H4 (cell line): ENCODE measurements around the gene FOXB1. TPM values are rescaled to one million over a fixed set of nuclear protein-coding genes. Genes with fewer than 3 reads are reported as not detected.
A peak's percentile ranks its signal among the peaks of the same experiment; 100 is the strongest.

ENCODE experiments used
- DNase-seq: peaks from one replicate; pipeline ENCODE4 v3.0.0-alpha.2; 2015; ENCODE audit warnings: low spot score
- total RNA-seq: library from RNA; depleted of rRNA; stranded (reverse); fragments of >200 nt; shearing (Covaris generic); gene quantifications from 2 replicates; pipeline ENCODE4 v1.2.3, GENCODE V29; 2014

FOXB1 gene
- total RNA-seq, 1 experiment from 2014 or later: not detected

DNA sequence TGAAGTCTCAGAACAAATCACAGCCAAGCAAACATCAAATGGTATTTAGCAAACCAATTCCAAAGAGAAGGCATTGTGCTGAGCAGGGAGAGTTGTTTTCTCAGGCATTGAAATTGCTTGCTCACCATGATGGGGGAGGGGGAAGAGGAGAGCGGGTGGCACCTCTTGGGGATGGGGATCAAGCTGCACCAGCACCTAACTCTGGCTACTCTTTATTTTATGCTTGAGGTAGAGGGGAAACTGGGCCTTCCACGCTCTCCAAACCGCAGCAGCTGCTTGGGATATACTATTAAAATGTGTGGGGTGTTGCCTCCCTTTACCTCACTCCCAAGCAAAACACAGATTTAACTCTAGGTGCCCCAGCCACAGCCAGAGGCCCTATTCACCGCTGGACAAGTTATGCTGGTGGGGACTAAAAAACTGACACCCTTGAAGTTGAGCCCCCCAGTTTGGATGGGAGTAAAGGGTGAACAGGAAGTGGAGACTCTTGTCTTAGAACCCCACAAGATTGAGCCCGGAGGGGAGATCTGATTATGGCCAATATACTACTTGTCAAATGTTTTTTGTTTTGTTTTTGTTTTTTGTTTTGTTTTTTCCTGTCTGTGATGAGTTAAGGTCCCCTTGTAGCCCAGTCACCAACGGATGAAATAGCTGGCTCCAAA is 5.0 kb upstream of the FOXB1 start:
- no peak for DNase-seq

DNA sequence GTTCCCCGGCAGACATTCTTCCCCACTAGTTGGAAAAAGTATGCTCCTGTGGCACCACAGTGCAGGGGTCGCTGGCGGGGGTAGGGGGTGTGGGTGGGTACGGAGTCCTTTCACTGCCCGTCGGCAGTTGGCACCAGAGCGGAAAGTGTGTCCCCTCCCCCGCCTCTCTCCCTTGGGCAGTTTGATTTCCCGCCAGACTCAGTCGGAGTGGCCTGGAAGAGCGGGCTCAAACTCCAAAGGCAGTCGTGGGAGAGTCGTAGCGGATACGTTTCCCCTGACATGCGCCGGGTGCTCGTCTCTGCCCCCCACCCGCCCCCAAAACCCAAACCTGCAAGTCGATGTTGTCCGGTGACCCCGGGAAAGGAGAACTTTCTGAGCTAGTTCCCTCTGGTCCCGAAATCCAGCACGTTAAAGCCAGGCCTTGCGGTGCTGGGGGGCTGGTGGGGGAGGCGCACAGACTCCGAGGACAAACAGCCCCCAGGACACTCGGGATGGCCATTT is 4.4 kb upstream of the FOXB1 start:
- DNase-seq: no peak

DNA sequence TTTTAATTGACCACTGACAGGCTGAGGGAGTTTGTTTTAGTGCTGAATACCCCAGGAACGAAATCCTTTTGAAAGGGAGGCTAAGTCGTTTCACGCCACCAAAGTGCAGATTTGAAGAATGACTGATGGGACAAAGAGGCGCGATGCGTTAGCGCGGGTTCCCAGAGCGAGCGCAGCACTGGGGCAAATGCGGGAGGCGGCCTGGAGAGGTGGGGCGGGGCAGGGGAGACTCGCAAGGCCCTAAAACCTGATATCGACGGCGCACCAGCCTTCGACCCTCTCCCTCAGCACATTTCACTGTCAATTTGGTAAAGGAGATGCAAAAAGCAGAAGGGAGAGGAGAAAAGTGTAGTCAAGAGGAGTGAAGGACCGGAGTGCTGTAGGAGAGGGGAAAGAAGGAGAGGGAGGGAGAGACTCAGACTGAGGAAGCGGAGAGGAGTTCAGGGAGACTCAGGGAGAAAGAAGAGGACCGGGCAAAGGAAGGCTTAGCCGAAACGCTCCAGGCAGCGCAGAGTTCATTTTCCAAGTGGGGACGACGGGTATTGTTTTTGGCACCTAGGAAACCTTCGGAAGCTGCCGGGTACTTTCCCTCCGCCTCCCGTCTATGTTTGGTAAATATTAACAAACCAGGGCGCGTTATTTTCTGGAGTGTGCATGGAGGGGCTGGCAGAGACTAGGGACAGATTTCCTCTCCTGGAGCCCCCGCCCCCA is 3.8 kb upstream of the FOXB1 start:
- no peak for DNase-seq

DNA sequence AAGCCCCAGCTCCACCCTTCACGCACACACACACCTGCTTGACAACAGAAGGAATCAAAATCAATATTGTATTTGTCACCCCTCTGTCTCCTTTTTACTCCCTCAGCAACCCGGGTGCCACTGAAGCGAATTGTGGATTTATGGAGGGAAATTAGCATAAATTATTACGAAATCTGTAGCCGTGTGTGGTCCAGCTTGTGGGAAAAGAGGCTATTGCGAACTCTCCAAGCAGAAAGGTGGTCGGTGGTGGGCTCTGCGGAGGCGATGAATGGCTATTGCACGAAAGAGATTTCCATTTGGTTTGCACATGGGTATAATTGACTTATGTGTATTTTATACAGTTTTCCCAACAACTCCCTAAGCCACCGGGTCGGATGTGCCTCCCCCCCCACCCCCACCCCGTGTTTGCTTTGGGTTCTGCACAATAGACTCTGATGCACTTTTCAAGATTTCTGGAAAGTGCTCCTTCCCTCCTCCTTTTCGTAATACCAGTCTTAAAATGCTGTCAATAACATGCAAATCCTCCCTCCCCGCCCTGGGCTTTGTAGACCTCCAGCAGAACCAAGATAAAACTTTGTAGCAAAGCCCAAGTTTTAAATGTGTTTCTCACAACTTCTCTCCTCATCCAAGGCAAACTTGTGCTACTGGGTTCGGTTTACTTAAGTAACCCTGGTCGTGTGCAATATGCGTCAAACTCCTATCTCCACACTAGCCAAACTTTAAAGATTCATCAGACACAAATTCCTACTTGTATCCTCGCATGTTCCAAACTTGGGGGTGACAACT is 3.1 kb upstream of the FOXB1 start:
- DNase-seq: no peak

DNA sequence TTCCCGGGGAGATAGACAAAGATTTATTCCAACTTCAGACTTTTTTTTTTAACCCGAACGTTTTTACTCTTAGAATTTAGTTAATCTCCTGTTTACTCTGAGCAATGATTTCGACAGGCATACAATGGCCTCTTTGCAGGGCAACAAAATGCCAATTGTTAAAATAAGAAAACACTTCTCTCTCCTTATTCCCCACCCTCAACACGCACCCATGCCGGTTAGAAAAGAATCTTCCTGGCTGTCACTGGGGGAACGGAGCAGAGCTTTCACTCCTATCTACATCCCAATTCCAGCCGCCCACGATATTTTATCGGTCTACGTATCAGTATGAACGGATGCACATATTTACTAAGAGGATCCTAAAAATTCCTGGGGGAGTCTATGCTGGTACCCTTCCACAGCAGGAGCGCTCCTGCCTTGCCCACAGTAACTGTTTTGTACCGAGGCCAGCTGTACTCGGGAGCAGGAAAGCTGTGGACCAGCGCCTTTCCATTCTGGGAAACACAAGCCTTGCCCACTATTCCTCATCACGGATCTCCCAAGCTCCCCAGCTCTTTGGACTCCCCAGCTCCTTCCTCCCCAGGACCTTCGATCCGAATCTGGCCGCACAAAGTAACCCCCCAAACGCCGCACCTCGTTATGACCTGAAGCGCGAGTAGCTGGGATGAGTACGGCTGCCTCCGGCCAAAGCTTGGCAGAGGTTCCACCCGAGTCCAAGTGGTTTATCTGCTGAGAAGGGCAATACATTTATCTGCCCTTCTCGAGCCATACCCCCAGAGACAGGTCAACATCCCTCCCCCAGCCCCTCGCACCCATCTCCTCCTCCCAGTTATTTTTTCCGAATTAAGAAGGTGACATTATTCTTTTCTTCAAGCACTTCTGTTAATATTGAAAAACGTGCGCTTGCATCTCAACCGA is 2.2 kb upstream of the FOXB1 start:
- no peak for DNase-seq

DNA sequence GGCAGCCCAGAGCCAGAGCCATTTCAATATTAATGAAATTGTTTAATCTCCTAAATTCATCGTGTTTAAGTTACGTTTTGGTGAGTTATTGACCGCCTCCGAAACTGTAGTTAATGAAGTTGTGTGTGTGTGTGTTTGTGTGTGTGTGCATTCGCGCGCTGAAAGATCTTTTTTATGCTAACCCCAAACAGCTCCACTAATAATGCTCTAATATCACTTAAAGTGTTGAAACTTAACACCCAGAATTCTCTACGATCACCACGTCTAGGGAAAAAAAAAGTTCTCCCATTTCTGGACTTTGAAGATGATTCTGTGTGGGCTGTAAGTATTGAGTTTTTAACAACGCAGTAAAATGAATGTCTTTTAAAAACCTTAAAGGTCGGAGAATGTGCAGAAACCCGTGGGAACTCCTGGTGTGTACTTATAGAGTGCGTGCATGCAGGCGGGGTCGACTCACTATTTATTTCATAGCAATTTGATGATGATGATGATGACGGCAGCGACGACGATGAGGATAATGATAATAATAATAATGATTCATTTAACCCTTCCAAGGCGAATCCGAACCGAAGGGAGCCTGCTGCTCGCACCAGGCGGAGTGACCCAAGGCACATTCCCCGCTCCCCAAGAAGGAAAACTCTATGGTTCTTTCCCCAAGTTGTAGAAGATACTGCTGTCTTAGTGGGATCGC is 1.4 kb upstream of the FOXB1 start:
- DNase-seq: no peak

DNA sequence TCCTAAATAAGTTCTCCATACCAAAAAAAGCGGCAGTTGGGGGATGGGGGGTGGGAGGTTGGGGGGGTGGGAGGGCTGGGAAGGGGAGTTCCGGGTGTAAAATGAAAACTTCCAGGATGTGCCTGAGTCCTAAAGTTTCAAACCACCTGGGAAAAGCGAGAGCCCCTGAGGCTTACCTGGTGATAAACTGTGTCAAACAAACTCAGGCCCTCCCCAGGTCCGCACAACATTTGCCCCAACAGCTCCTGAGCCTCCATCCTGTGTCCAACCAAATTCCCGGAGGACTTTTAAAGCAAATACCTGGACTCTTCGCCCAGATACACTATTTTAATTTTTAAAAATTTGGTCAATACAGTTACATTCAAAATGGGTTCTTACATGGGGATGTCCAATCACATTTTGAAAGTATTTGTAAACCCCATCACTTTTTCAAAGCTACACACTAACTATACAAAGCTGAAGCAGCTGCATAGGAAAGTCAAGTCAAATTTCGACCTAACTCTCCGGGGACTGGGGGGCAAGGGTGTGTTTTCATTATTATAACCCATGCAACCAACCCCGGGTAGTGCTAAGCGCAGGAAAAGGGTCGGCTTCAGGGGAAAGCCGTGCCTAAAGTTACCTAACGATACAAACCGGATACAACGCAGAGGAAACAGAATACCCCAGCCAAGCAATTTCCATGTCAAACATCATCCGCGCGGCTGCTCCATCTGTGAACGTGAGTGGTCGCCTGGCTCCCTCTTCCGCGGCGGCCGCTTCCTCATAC is 685 bp upstream of the FOXB1 start:
- no peak for DNase-seq

DNA sequence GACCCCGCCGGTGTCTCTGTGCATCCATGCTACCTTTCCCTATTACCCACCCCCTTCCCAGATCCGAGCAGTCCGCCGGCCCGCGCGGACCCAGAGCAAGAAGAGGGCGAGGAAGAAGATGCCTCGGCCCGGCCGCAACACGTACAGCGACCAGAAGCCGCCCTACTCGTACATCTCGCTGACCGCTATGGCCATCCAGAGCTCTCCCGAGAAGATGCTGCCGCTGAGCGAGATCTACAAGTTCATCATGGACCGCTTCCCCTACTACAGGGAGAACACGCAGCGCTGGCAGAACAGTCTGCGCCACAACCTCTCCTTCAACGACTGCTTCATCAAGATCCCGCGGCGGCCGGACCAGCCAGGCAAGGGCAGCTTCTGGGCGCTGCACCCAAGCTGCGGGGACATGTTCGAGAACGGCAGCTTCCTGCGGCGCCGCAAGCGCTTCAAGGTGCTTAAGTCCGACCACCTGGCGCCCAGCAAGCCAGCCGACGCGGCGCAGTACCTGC is 788 bp downstream of the FOXB1 start:
- no peak for DNase-seq

DNA sequence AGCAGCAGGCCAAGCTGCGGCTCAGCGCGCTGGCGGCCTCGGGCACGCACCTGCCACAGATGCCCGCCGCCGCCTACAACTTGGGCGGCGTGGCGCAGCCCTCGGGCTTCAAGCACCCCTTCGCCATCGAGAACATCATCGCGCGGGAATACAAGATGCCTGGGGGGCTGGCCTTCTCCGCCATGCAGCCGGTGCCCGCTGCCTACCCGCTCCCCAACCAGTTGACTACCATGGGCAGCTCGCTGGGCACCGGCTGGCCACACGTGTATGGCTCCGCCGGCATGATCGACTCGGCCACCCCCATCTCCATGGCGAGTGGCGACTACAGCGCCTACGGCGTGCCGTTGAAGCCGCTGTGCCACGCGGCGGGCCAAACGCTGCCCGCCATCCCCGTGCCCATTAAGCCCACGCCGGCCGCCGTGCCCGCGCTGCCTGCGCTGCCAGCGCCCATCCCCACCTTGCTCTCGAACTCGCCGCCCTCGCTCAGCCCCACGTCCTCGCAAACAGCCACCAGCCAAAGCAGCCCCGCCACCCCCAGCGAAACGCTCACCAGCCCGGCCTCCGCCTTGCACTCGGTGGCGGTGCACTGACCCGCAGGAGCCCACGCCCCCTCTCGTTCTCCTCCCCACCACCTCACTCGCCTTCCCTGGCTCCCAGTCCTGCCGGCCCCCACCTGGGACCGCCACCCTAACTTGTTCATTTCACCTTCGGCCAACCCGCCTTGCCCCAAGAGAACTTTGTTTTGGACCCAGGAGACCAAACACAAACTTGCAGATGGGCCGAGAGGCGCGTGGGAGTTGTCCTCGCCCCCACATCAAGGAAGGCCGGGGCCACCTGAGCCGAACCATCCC is 1.5 kb downstream of the FOXB1 start:
- DNase-seq: no peak

DNA sequence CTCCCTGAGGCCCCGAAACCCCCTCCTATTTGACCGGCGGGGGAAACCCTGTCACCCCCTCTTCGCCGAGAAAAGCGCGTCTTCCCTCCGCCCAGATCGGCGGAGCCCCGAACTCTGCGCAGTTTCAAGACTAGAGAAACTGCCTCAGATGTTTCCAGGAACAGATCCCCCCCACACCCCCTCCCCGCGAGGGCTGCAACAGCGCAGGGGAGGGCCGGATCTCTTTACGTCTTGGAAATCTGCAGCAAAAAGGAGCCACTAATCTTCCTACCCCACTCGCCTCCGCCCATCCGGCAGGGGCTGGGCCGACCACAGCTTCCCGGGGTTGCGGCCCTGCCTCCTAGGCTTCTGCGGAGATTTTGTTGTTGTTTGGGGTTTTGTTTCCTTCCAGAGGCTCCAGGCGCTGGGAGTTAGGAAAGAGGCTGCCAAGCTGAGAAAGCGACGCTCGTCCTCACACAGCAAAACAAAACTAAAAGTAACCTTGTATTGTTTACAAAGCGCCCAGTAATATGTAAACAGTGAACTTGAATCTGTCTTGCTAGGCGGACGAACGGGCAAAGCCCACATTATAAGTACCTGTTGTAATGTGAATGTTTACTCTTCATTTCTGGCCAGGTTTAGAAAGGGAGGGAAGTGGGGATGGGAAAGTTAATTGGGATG is 2.2 kb downstream of the FOXB1 start:
- peak; percentile 91 for DNase-seq

DNA sequence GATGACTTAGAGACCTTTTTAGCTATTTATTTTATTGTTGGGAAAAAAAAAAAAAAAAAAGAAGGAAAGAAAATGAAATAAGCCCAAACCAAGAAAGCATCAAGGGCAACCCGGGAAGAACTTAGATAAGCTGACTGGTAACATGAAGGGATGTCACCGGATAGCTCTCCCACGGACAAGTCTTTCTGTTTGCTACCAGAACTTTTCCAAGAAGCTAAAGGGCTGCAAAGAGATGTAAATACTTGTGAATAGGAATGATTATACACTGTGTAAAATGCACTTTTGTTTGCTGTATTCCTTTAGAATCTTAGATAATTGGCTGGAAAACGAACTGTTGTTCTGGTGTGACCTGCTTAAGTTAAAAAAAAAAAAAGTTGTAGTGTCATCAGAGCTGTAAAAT is 2.8 kb downstream of the FOXB1 start:
- no peak for DNase-seq

DNA sequence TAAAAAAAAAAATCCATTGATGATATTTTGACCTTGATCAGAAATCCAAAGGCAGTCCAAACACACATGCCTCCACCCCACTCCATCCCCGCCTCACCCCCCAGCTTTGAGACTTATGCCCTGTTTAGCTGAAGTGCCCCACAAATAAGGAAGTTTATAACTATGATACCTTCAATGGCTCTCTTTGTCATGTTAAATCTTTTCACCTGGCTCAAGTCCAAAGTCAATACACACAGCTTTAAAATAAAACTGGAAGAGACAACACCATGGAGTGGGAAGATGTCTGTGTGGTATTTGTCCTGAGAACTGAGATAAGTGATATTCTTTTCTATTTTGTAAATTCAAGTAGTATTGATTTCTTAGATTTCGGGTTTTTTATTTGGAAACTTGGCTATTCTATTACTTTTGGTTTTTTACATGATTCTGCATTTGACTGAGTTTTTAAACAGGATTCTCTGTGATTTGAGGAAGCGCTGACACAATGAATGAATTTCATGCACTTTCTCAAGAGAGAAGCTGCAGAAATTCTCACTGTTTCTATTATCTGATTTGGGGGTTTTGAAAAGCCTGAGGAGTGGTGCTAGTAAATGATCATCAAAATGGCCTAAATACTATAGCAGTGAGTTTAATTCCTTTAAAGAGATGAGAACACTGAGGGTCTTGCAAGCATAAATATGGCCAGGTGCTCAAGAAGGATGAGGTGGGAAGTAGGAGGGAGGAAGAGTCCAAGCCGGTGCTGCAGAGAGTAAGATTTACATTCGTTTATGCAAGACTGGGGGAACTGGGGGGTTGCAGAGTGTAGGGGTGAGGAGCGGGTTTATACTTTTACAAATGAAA is 5.2 kb downstream of the FOXB1 start:
- DNase-seq: no peak

DNA sequence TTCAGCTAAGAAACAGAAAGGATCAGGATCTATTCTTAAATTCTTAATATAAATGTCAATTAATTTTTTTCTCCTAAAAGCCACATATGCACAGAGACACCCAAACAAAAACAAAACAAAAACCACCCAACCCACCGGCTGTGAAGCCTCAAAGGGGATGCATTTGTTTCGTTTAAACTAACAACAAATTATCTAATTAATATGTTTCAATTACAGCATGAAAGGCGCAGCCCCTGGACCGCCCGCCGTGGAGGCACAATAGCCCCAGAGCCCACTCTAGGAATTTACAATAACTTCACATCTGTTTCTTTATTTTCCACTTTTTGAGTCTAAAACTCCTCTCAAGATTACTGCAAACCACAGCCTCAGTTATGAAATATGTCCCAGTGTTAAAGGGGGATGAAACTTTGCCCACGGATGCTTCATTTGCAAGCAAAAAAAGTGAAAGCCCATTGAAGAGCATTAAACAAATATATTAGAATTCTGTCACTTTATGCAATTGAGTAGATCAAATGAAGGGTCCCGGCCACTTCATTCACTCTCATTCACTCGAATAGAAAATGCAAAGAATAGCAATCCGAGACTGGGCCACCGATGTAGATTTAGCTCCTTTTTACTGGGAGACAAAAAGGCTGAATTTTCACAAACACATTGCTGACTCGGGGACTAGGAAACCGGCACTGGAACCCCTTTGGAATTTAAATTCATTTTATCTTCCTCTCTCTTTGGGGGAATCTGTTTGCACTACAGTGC is 6.0 kb downstream of the FOXB1 start:
- no peak for DNase-seq

DNA sequence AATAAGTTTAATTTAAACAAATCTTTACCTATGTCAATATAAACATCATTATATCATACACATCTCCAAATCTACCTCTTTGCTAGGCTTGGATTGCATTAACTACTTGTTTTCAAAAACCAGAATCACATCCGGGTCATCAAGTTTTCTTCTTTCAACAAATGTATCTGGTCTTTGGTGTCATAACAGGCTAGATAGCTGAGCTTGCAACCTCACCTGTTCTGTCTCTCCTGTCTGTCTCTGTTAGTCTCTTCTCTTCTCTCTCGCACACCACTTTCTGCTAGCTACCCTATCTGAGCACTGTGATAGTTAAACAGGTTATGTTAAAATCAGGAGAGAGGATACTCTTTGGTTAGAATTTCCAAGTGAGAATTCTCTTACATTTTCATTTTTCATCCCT is 6.7 kb downstream of the FOXB1 start:
- DNase-seq: no peak

DNA sequence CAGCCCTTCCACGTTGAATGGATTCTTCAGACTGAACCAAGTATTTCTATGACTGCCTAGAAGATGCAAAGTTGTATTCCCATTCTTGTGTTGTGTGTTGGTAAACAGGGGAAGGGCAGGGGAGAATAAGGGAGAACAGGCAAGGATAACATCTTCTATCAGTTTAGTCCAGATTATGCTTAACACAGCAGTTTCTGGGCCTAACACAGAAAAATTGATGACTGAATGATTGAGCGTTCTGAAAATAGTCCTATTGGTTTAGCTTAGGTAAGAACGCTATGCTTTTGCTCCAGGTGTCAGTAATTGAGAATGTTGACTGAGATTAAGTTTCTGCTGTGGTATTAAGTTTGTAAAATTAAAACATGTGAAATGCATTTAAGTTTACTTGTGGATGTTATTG is 8.6 kb downstream of the FOXB1 start:
- DNase-seq: no peak

DNA sequence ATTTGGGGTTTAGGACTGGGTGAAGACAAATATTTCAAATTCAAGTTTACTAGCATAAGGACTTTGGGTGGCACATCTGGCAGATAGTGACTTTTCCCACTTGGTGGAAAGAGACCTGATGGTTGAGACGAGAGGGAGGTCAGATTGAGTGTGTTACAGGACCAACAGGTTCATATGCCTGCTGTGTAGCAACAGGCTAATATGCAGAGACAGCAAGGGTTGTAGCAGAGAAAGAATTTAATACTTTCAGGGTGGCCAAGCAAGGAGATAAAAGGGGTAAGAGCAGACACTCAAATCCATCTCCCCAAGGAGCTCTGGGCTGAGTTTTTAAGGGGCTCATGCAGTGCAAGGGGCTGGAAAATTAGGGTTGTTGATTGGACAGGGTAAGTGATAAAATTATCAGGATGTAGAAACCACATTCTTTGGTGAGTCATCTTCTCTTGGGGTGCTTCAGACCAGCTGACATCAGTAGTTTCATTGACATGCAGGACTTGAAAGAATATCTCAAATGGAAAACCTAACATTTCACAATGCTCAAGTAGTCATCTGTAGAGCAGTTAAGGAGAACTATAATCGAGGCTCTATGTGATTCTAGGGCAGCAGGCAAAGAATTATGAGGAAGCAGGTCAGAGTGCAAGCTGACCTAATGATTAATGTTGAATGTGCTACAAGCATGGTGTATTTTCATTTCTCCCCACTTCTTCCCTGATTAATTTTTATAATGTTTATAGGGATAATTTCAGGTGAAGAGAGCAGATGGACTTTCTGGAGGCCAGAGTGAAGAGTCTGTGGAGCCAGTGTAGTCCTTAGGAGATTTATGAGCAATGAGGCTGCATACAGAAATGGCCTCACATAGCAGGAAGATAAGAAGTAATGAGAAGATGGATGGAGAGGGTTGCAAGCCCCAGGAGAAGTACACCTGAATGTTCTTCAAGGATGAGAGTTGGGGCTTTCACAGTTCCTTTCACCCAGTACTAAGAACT is 13.7 kb downstream of the FOXB1 start:
- DNase-seq: no peak
